SW 1271 (cell line): ENCODE measurements around the gene SULT1B1.

Experiments used
- DNase-seq, 2 experiments: peaks; one replicate each; lab custom pipeline; 2025; lab: John Stamatoyannopoulos, UW

SULT1B1 gene

DNA sequence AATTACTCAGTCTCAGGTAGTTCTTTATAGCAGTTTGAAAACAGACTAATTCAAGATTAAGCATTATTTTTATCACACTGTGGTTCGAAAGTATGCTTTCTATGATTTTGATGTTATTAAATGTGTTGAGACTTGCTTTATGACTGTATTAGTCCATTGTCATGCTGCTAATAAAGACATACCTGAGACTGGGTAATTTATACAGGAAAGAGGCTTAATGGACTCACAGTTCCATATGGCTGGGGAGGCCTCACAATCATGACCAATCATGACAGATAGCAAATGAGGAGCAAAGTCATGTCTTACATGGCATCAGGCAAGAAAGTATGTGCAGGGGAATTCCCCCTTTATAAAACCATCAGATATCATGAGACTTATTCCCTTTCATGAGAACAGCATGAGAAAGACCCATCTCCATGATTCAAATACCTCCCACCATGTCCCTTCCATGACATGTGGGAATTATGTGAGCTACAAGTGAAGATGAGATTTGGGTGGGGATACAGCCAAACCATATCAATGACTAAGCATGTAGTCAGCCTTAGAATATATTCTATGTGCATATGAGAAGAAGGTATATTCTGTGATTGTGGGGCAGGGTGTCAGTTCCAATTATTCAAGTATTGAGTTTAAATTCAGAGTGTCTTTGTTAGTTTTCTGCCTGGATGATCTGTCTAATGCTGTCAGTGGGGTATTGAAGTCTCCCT, 62.7 kb downstream of the SULT1B1 start:
- no peak for DNase-seq

DNA sequence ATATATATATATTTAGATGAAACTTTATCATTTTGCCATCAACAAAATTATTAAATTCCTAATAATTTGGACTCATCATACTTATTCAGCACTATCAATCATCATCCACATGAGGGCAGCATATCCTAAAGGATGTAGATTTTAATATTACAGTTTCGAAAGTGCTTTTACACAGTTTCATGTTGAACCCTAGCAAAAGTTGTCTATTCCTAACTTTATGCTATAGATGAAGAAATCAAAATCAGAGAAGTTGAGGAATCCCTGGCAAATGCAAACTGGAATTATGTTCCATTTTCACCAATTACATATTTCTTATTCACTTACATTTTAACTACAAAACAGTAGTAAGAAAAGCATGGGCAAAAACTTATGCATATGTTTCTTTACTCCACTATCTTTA, 70.8 kb downstream of the SULT1B1 start:
- peak in 1 of 2 experiments; percentile 13 for DNase-seq

DNA sequence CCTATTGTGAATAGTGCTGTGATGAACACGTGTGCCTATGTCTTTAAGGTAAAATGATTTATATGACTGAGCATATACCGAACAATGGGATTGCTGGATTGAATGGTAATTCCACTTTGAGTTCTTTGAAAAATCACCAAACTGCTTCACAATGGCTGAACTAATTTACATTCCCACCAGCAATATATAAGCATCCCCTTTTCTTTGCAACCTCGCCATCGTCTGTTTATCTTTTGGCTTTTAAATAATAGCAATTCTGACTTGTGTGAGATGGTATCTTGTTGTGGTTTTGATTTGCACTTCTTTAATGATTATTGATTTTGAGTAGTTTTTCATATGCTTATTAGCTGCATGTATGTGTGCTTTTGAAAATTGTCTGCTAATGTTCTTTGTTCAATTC, 75.6 kb downstream of the SULT1B1 start:
- DNase-seq, result no peak
